ENCODE results near the gene C9orf152. TPM values are rescaled to one million over a fixed set of nuclear protein-coding genes. Genes with fewer than 3 reads are reported as not detected.
A peak's percentile ranks its signal among the peaks of the same experiment; 100 is the strongest.
"Not testable (repeated sequence)": the region's sequence is repeated elsewhere in the genome, so short reads cannot be mapped to it uniquely, and the experiment has no call there.

Gene C9orf152
- total and polyA plus RNA-seq, 10 donors = not detected

DNA sequence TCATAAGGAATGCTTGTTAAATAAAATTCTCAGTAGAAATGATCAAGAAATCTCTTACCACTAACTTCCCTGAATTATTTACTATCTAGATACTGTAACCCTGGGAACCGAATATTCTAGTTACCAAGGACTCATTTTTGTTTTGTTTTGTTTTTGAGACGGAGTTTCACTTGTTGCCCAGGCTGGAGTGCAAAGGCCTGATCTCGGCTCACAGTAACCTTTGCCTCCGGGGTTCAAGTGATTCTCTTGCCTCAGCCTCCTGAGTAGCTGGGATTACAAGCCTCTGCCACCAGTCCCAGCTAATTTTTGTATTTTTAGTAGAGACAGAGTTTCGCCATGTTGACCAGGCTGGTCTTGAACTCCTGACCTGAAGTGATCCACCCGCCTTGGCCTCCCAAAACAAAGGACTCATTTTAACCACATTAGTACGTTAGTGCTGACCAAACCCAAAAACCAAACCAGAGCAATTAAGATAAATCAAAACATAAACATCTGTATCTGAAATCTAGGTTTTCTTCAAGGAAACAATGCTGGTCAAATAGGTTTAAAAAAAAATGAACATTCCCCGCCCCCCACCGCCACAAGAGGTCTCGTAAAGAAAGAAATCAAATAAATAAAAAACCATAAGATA lies 44.7 kb upstream of the C9orf152 start:
- no peak for TF ChIP-seq POLR2AphosphoS5 (IDR thresholded peaks at IDR 0.05)
- TF ChIP-seq, protein P1, sequence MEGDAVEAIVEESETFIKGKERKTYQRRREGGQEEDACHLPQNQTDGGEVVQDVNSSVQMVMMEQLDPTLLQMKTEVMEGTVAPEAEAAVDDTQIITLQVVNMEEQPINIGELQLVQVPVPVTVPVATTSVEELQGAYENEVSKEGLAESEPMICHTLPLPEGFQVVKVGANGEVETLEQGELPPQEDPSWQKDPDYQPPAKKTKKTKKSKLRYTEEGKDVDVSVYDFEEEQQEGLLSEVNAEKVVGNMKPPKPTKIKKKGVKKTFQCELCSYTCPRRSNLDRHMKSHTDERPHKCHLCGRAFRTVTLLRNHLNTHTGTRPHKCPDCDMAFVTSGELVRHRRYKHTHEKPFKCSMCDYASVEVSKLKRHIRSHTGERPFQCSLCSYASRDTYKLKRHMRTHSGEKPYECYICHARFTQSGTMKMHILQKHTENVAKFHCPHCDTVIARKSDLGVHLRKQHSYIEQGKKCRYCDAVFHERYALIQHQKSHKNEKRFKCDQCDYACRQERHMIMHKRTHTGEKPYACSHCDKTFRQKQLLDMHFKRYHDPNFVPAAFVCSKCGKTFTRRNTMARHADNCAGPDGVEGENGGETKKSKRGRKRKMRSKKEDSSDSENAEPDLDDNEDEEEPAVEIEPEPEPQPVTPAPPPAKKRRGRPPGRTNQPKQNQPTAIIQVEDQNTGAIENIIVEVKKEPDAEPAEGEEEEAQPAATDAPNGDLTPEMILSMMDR (IDR thresholded peaks at IDR 0.05 in 8 of 11, conservative IDR thresholded peaks at IDR 0.05 in 3 of 11) = no peak
- TF ChIP-seq POLR2A (IDR thresholded peaks at IDR 0.05) = no peak
- no peaks in the 10 kb centered on the region for H3K27me3 ChIP-seq (replicated peaks in 1 of 7)
- 77 to 88% (median 85%) methylated on average over 10 of the region's 10 CpGs for WGBS, 5 donors
- no peak overlapping the region for H3K4me3 ChIP-seq
- DNase-seq = no peak
- H3K27ac ChIP-seq = peak overlapping the region in 1 of 8 donors; percentile 1
- peaks cover 4 to 43% (median 35%) of the 10 kb centered on the region in 6 donors for H3K4me1 ChIP-seq
- H3K36me3 ChIP-seq = peaks cover 0 to 36% (median 17%) of the 10 kb centered on the region in 6 donors
- intact Hi-C loops (cut with DNase I; ENCODE audit: low total_unique reads) = no loop called here
- H3K9me3 ChIP-seq = no peaks in the 10 kb centered on the region

DNA sequence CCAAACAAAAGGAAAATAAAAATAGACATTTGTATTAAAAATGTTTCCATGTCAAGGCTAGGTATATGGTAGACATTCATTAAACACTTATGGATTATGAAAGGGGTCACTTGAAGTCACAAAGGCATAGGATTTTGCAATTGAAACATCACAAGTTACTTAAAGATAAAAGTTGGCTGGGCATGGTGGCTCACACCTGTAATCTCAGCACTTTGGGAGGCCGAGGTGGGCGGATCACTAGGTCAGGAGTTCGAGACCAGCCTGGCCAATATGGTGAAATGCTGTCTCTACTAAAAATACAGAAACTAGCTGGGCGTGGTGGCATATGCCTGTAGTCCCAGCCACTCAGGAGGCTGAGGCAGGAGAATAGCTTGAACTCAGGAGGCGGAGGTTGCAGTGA lies 43.8 kb upstream of the C9orf152 start:
- H3K36me3 ChIP-seq = peaks cover 0 to 45% (median 25%) of the 10 kb centered on the region in 6 donors
- H3K9me3 ChIP-seq; DNase-seq; H3K27ac ChIP-seq; intact Hi-C loops (cut with DNase I; ENCODE audit: low total_unique reads); H3K27me3 ChIP-seq (replicated peaks in 1 of 7); H3K4me3 ChIP-seq: not testable (repeated sequence)
- 94 to 97% (median 97%) methylated on average over 5 of the region's 5 CpGs for WGBS, 5 donors
- peaks cover 0 to 35% (median 26%) of the 10 kb centered on the region in 6 donors for H3K4me1 ChIP-seq

DNA sequence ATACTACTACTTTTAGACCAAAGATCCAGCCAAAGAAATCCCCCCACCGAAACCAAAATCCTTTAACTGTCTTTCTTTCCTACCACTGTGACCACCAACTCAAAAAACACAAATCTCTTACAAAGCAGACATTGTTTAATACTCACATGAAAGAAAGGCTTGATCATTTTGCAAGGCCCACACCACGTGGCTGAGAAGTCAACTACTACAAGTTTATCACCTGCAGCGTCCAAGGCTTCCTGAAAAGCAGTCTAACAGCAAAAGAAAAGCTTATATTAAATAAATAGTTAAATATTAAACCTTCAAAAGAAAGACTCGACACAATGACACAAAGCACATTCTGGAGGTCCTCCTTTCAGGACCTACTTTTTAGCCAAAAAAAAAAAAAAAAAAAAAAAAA lies 43.3 kb upstream of the C9orf152 start:
- intact Hi-C loops (cut with DNase I; ENCODE audit: low total_unique reads) = no loop called here
- Histone ChIP-seq H3K27me3 (replicated peaks in 1 of 7) (no peaks in the 10 kb centered on the region), H3K36me3 (peaks cover 0 to 50% (median 31%) of the 10 kb centered on the region in 6 donors), H3K9me3 (no peaks in the 10 kb centered on the region), H3K4me3 (no peak overlapping the region), H3K27ac (no peak overlapping the region), H3K4me1 (peaks cover 0 to 35% (median 26%) of the 10 kb centered on the region in 6 donors)
- DNase-seq = no peak
- WGBS, 5 donors = 85 to 92% (median 89%) methylated on average over 4 of the region's 4 CpGs
- no peak for TF ChIP-seq POLR2A (IDR thresholded peaks at IDR 0.05)

DNA sequence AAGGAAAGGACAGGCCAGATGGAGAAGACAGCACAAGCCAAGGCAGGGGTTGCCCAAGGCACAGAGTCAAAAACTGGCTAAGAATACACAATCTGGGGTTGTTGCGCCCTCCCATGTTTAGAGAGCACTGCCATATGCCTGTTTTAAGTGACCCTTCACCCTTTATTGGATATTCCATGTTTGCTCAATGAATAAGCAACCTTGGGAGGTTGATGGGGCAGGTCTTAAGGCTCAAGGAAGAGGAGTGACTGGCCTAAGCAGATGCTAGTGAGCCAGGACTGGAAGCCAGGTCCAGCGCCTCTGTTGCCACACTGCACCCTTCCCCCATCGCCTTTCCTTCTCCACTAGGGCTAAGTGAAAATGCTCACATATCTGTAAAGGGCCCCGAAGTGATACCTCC lies 41.6 kb upstream of the C9orf152 start:
- no peak for DNase-seq
- intact Hi-C loops (cut with DNase I; ENCODE audit: low total_unique reads) = no loop called here
- H3K27ac ChIP-seq = no peak overlapping the region
- no peaks in the 10 kb centered on the region for H3K27me3 ChIP-seq (replicated peaks in 1 of 7)
- H3K9me3 ChIP-seq = no peaks in the 10 kb centered on the region
- peaks cover 0 to 24% (median 17%) of the 10 kb centered on the region in 6 donors for H3K4me1 ChIP-seq
- H3K36me3 ChIP-seq = peaks cover 0 to 65% (median 41%) of the 10 kb centered on the region in 6 donors
- TF ChIP-seq, protein P1 (IDR thresholded peaks at IDR 0.05 in 8 of 11, conservative IDR thresholded peaks at IDR 0.05 in 3 of 11) = no peak
- TF ChIP-seq POLR2AphosphoS5 (IDR thresholded peaks at IDR 0.05) = no peak
- TF ChIP-seq POLR2A (IDR thresholded peaks at IDR 0.05) = no peak
- no peak overlapping the region for H3K4me3 ChIP-seq
- 92 to 98% (median 95%) methylated on average over 4 of the region's 4 CpGs for WGBS, 5 donors

DNA sequence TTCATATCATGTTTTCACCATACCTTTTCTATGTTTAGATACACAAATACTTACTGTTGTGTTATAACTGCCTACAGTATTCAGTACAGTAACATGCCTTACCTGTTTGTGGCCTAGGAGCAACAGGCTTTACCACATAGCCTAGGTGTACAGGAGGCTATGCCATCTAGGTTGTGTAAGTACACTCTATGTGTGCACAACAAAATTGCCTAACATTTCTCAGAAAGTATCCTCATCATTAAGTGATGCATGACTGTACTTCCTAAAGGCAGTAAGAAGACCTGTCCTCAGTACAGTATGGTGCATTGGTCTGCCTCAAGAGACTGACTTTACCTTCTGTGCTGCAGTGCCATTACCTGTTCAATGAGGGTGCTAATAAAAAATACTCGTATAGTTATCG lies 40.4 kb upstream of the C9orf152 start:
- no peak for DNase-seq
- intact Hi-C loops (cut with DNase I; ENCODE audit: low total_unique reads) = no loop called here
- Histone ChIP-seq H3K27me3 (replicated peaks in 1 of 7) (no peaks in the 10 kb centered on the region), H3K4me1 (peaks cover 0 to 12% (median 5%) of the 10 kb centered on the region in 6 donors), H3K4me3 (no peak overlapping the region), H3K9me3 (no peaks in the 10 kb centered on the region), H3K36me3 (peaks cover 0 to 78% (median 48%) of the 10 kb centered on the region in 6 donors), H3K27ac (no peak overlapping the region)
- TF ChIP-seq POLR2AphosphoS5 (IDR thresholded peaks at IDR 0.05) = no peak
- no peak for TF ChIP-seq POLR2A (IDR thresholded peaks at IDR 0.05)
- TF ChIP-seq, protein P1 (IDR thresholded peaks at IDR 0.05 in 8 of 11, conservative IDR thresholded peaks at IDR 0.05 in 3 of 11) = no peak
- WGBS, 5 donors = 70 to 98% (median 97%) methylated on average over 2 of the region's 2 CpGs

All from spleen (tissue), 11 donors.